Muscle of arm (tissue), 12 donors: Measurements from ENCODE around the gene FUBP1. TPM values are rescaled to one million over a fixed set of nuclear protein-coding genes. Genes with fewer than 3 reads are reported as not detected.
A peak's percentile ranks its signal among the peaks of the same experiment; 100 is the strongest.
"Not testable (repeated sequence)": the region's sequence is repeated elsewhere in the genome, so short reads cannot be mapped to it uniquely, and the experiment has no call there.

ENCODE experiments used
- DNase-seq: peaks from one replicate; pipeline ENCODE4 v3.0.0-alpha.2; 2013
- polyA plus RNA-seq, 12 donors: library from polyadenylated mRNA; unstranded; fragments of 120-200 nt; gene quantifications; one replicate each; pipeline ENCODE4 v1.2.1, GENCODE V29; 2013; ENCODE audit not compliant: insufficient read length in 12 of 12

The FUBP1 gene
- polyA plus RNA-seq, 12 donors: 135 to 243 (median 198) TPM; not detected in 1

DNA sequence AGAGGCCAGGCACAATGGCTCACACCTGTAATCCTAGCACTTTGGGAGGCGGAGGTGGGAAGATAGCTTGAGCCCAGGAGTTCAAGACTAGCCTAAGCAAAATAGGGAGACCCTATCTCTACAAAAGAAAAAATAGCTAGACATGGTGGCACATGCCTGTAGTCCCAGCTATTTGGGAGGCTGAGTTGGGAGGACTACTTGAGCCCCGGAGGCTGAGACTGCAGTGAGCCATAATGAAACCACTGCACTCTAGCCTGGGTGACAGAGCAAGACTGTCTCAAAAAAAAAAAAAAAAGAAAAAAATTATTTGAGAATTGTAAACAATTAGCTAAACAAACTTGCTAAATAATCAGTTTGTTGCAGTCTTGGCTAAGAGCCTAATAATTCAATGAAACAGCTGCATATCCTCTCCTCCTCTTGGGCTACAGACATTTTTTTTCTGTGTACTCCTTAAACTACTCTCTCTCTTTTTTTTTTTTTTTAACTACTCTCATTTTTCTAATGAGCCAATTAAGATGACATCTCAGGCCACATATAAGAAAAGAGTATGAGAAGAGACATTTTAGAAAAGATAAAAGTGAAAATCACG is 15.3 kb upstream of the FUBP1 start:
- no peak for DNase-seq

DNA sequence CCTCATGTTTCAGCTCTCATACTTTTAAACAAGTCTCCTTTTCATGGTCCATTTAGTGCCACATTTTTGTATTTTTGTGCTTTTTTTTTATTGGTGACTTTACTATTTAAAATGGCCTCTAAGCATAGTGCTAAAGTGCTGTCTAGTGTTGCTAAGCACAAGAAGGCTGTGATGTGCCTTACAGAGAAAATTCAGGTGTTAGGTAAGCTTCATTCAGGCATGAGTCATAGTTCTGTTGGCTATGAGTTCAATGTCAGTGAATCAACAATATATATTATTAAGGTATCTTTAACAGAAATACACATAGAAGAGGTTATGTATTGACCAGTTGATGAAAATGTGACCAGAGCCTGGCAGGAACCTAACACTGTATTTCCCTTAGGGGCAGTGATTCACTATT is 12.8 kb upstream of the FUBP1 start:
- no peak for DNase-seq

DNA sequence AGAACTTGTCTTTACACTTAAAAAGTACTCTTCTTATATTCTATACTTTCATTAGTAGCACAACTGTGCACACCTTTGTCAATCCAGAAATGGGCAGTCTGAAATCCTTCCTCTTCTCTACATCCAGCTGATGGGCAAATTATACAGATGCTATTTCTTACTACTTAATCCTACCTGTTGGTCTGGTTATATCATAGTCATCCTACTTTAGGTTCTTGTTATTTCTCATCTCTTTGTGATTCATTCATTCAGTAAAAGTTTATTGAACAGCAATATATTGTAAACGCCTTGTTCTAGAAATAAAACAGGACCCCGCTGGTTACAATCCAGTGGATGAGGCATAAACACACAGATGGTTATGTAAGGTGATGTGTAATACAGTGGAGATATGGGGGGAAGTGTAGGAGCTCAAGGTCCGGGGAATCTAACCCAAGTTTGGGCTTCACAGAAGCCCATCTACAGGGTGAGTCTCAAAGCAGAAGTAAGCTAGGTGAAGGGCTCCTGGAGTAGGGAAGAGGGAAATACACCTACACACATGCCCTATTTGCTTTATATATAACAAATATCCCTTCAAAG is 11.8 kb upstream of the FUBP1 start:
- DNase-seq: no peak

DNA sequence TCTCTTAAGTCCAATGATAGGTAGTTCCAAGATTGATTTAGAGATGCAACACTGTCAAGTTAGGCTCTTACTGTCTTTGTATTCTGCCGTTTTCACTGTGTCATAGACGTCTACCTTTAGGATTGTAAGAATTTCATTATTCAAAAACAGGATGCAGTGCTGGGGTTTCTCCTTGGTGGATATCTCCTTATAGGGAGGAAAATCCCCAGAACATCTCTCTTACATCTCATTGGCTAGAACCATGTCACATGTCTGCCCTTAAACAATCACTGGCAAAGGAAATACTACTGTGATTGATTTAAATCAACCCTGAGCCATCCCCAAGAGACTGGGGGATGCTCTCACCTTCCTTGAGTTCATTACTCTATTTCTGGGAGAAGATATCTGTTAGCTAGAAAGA is 10.9 kb upstream of the FUBP1 start:
- no peak for DNase-seq

DNA sequence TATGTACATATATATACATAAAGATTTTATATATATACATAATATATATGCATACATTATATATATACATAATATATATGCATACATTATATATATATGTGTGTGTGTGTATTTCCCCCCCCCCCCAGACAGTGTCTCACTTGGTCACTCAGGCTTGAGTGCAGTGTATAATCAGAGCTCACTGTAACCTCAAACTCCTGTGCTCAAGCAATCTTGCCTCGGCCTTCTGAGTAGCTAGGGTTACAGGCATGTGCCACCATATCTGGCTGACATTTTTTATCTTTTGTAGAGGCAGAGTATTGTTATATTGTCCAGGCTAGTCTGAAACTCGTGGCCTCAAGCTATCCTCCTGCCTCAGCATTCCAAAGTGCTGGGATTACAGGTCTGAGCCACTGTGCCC is 9.0 kb upstream of the FUBP1 start:
- no peak for DNase-seq

DNA sequence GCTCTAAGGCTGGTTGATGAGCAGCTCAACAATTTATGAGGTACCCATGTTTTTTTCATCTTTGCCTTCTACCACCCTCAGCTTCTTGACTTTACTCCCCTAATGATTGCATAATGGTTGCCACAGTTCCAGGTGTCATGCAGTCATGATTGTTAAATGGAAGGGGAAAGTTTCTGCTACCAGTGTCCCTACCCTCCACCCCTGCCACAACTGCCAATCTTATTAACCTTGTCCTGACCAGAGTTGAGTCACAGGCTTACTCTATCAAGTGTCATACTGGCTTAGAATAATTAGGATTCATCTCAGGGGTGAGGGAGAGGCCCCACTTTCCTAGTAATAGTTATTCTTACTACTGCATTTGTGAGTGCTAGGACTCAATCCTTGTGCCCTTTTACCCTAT is 7.9 kb upstream of the FUBP1 start:
- no peak for DNase-seq

DNA sequence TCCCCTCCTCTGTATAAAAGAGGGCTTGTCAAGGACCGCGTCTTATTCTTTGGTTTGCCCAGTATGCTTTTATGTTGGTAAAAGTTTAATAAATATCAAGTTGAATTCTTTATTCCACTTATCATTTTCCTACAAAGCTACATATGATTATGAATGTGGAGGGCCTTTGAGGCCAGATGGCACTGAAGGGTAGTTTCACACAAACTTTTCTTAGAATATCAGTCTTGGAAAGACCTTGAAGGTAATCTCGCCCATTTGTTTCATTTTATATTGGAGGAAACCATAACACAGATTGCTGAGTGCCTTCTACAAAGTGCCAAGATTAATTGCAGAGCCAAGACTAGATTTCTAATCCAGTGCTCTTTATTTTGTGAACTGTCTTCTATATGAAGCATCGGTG is 5.8 kb upstream of the FUBP1 start:
- DNase-seq: no peak

DNA sequence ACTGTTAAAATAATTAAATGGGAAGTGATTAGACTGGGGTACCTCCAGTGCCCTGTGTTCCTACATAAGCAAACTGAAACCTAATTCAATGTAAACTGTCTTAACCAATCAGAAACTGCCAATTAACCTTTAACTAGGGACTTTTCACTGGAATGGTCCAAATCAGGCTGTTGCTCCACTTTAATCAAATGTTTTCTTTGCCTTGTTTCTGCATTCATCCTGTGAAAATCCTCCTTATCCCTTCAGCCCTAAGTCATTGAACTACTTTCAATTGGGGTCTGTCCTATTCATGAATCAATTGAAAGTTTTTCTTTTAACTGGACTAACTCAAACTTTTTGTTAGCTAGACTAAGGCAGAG is 5.1 kb upstream of the FUBP1 start:
- DNase-seq: no peak

DNA sequence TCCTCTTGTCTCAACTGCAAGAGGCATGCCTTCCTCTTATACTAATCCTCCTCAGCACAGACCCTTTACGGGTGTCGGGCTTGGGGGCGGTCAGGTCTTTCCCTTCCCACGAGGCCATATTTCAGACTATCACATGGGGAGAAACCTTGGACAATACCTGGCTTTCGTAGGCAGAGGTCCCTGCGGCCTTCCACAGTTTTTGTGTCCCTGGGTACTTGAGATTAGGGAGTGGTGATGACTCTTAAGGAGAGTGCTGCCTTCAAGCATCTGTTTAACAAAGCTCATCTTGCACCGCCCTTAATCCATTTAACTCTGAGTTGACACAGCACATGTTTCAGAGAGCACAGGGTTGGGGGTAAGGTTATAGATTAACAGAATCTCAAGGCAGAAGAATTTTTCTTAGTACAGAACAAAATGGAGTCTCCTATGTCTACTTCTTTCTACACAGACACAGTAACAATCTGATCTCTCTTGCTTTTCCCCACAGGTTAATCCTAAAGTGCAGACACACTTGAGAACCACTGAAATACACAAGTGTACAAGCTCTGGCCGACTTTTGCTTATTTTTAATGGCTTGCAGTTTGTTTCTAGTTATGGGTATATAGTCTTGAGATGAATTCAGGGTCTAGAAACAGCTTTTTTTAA is 4.6 kb upstream of the FUBP1 start:
- DNase-seq: not testable (repeated sequence)

DNA sequence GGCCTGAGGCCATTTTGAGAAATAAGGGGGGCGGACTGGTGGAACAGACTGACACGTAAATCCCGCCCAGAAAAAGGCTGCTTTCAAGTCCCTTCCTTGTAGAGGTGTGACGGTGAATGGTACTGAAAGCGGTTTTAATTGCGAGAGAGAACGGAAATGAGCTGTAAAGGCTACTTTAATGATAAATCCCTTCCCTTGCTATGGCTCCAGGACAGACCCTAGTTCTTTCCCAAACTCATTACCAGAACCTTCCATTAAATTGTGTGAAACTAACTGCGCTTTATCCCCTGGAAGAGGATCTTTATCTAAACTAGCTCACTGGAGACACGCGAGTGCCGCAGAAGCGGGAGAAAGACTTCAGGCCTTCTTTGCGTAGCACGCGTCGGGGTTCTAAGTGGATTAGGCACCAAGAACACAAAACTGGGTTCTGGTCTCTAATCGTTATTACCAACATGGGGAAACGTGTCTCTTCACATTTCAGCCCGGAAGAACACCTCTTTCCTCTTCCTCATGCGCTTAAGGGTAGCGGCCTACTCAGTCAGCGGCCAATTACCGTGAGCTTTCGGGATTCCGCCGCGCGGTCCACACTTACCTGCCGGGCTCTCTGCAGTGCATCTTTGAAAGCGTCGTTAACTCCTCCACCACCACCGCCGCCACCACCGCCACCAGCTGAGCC is 441 bp downstream of the FUBP1 start:
- peak; percentile 89 for DNase-seq

DNA sequence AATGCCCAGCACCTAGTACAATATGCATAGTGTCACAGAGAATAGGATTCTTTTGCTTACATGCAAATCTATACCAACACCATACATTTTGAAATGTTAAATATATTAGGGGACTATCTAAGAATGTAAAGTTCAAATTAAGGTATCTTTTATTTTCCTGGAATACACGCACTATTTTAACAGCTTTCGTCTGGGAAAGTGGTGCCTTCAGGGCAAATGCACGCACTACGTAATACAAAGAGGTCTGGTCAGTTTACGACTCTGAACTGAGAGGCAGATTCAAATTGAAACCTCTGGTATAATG is 931 bp downstream of the FUBP1 start:
- DNase-seq: no peak

DNA sequence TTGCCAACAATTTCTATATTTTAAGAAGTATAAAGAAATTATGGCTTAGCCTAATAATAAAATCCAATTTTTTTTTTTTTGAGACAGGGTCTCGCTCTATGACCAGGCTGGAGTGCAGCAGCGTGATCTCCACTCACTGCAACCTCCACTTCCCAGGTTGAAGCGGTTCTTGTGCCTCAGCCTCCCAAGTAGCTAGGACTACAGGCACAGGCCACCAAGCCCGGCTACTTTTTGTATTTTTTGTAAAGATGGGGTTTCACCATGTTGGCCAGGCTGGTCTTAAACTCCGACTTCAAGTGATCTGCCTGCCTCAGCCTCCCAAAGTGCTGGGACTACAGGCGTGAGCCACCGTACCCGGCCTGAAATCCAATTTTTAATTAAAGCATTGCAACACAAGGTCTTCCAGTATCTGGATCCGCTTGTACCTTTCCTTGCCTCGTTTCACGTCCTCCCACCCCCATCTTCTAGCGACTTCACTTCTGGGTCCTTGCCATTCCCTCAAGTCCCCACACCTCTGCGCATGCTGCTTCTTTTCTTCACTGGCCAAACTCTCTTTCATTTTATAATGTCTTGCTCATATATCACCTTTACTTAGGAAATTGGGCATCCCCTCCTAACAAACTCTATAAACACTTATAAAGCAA is 2.3 kb downstream of the FUBP1 start:
- no peak for DNase-seq

DNA sequence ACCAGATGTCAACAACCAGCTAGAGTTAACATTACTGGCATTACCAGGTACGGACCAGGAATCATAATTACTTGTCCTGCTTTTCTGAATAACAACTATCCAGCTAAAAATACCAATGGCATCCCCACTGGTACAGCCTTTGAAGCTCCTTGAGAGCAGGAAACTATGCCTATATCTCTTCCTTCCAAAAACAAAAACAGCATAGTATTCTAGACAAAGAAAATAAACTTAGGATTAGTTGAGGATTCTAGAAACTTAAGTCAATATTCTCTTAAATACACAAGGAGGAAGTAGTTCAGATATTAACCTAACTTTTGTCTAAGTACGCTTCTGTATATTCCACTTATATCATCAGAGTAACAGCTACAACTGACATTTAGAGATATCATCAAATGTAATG is 3.0 kb downstream of the FUBP1 start:
- no peak for DNase-seq

DNA sequence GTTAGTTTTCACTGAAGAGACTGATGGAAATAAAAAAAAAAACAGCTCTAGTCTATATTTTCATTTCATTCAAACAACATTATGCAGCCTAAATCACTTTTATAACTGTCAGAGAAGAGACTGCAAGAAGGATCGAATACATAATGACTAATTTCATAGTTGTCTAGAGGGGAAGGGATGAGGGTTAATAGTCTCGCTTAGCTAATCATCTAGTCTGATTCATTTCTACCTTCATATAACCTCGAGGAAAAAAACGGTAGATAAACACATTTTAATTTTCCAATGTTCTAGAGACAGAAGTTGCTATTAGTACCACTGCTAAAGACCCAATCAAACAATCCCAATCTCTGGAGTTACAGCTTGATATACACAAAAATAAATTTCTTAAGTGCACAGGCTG is 3.5 kb downstream of the FUBP1 start:
- no peak for DNase-seq

DNA sequence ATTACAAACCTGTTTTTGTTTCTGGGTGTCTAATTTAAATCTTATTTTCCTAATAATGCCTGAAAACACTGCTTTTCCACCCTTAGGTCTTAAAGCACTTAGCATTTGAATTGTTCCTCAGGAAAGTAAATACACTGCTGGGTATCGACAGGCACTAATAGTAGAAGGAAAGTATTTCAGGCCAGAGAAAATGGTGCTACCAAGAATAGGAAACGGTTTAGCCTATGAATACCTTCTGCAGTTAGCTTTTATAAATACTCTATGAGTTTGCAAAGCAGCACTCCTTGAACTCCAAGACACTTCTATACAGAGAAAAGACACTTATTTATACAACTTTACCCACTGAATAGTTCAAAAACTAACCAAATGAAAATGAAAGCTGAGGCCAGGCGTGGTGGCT is 6.8 kb downstream of the FUBP1 start:
- no peak for DNase-seq

DNA sequence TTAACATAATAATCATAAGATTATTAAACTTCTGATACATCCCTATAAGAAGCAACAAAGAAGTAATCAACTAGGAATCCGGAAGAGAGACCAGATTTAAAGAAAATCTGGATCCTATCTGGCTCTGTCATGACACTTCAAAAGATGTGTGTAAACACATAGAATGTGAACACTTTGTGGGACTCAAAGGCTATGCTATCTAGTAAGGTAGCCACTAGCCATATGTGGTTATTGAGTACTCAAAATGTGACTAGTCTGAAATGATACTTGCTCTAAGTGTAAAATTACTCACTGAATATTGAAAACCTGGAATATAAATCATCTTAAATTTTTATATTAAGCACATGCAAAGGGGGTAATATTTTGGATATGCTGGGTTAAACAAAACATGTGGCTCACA is 8.7 kb downstream of the FUBP1 start:
- DNase-seq: no peak

DNA sequence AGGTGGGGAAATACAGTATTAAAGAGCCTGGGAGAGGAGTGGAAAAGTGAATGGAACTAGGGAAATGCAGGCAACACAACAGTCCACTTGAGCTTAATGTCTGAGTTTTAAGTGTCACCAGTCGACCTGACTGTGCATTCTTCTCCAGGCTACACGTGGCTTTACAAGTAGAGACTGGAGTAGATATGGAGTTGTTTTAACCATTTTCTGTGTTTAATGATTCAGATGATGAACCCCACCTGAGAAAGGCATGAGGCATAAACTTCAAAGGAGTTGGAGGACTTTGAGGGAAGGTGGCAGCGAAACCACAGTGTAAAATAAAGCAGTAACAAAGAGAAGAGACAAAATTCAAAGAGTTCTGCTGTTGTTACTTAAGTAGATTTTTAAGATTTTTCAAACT is 12.6 kb downstream of the FUBP1 start:
- no peak for DNase-seq

DNA sequence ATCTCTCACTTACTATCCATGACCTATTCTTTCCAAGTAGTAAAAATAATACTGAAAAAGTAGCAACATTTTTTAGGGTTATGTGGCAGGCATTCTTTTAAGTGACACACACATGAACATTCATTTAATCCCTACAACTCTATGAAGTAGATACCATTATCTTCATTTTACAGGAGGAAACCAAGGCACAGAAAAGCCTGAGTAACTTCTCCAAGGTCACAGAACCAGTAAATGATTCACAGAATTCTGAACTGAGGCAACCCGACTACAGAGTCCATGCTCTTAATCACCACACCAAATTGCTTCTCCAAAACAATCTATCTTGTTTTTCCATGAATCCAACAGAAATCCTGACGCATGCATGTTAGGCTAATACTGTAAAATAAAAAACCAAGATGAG is 17.5 kb downstream of the FUBP1 start:
- DNase-seq: no peak

DNA sequence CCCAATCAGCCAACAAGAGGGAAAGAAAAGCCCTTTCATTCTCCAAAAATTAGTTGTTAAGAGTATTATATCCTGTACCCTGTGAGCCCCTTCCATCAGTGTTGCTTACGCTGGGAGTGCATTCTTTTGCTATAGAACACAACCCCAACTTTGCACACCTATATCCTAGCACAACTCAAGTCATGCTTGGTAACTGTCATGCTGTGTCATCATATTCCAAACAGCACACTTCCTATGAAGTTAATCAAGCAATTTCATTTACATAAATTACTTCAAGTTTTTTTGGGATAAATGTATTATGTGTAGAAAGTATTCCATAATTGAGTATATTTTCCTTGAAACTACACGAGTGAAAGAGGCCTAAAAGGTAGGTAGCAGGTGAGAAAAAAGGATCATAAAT is 20.0 kb downstream of the FUBP1 start:
- no peak for DNase-seq

DNA sequence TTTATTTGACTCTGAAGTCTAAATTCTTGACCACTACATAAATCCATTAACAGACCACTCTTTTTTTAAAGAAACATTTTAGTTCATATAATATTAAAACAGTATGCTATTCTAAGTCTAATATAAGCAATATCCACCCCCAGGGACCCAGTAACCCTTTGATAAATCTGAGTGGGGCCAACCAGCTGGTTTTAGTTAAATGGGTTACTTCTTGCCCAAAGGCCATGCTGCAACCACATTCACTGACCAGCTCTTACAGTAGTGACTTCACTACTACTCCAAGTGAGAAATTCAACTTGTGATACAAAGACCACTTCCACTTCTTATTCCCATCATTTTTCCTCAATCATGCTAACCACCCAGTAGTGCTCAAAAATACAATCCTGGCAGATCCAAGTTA is 20.5 kb downstream of the FUBP1 start:
- no peak for DNase-seq

DNA sequence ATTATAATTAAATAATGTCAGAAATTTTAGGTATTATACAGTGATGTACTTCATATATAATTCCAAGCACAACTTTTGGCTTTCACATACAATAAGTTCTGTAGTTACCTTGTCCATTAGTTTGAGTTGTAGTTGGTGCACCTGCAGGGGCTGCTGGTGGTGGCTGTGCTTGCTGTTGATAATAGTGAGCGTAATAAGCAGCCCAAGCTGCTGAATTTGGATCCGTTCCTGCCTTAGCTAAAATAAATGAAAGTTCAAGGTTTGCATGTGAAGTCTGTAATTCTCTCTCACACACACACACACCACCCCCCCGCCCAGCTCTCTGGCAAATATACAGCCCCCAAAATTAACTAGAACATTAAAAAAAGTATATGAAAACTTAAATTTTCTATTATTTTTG is 22.4 kb downstream of the FUBP1 start:
- no peak for DNase-seq

DNA sequence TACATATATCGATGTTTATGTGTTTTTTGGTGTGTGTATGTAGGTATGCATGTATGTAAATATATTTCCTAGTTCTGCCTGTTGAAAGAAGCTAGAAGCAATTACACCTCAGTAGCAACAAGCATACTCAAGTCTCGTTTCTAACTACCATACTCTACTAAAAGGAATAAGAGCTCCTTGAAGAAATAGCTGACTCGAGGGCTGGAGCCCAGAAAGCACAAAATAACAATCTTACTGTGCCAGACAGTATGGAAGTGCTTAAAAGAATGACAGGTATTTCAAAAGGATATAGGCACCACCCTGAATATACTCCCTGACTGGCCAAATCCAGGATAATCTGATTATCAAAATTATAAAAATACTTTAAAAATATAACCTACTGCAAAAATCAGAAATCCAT is 23.2 kb downstream of the FUBP1 start:
- no peak for DNase-seq

DNA sequence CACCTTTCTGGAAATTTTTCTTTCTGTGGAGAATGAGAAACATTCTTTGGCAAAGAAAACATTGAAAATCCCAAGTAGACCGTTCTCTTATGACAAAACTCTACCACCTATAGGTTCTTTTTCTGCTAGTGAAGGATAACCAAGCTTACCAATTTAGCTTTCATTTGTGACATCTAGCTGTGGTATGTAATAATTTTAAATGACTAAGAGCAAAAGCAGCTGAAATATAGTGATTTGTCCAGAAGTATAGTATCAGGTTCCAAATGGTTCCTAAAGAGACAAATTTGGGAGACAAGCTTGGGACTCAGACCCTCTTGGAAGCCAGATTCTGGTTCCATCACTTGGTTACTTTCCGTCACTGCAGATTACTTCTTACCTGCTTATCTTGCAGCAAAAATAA is 24.4 kb downstream of the FUBP1 start:
- DNase-seq: no peak
